Bronchial epithelial cell (primary cell): ENCODE data around the gene NPAS3. TPM values are rescaled to one million over a fixed set of nuclear protein-coding genes. Genes with fewer than 3 reads are reported as not detected.

ENCODE experiments used
- DNase-seq: peaks from one replicate; pipeline ENCODE4 v3.0.0-alpha.2; 2010; ENCODE audit warnings: low read depth
- FAIRE-seq: peaks from 2 replicates; lab custom pipeline; 2011; peaks lifted over from hg19 to GRCh38; lab: Jason Lieb, UNC
- H3K27me3 ChIP-seq: 2 replicates; pipeline ENCODE4 v1.5.1; 2011; ENCODE audit warnings: low read length; ENCODE audit not compliant: control insufficient read depth, insufficient read depth
- H3K36me3 ChIP-seq: 2 replicates; pipeline ENCODE4 v1.5.1; 2011; ENCODE audit warnings: low read length; ENCODE audit not compliant: control insufficient read depth, insufficient read depth
- H3K4me3 ChIP-seq: 2 replicates; pipeline ENCODE4 v1.5.1; 2011; ENCODE audit warnings: mild to moderate bottlenecking, low read depth, low read length, control low read depth
- total RNA-seq: library from RNA; depleted of rRNA; stranded (reverse); fragments of >200 nt; gene quantifications from 2 replicates; pipeline ENCODE4 v1.2.1, GENCODE V29; 2014
- TF ChIP-seq, protein P1 (sequence below): IDR thresholded peaks from 2 replicates; pipeline ENCODE4 v1.5.1; 2011; ENCODE audit warnings: mild to moderate bottlenecking, moderate library complexity, low read length, control low read depth, inconsistent platforms; ENCODE audit not compliant: insufficient read depth, severe bottlenecking

NPAS3 gene
- total RNA-seq, 1 donor from 2014 or later: not detected

DNA sequence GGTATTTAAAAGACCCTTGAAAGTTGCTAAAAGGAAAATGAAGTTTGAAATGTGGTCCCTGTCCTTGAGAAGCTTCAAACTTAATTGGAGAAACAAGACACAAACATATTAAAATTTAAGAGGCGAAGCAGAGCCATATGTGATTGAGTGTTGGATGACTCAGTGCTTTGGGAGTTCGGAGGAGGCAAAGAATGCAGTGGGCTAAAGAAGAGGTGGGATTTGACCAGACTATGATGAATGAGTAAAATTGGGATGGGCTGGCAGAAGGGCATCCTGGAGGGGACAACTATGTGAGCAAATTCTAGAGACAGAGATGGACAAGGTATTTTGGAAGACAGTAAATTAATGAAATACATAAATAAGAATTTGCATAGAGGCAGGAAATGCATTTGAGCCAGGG is 653.6 kb downstream of the NPAS3 start:
- Histone ChIP-seq H3K4me3 (no peak overlapping the region), H3K36me3 (no peaks in the 10 kb centered on the region), H3K27me3 (no peaks in the 10 kb centered on the region)
- TF ChIP-seq, protein P1, sequence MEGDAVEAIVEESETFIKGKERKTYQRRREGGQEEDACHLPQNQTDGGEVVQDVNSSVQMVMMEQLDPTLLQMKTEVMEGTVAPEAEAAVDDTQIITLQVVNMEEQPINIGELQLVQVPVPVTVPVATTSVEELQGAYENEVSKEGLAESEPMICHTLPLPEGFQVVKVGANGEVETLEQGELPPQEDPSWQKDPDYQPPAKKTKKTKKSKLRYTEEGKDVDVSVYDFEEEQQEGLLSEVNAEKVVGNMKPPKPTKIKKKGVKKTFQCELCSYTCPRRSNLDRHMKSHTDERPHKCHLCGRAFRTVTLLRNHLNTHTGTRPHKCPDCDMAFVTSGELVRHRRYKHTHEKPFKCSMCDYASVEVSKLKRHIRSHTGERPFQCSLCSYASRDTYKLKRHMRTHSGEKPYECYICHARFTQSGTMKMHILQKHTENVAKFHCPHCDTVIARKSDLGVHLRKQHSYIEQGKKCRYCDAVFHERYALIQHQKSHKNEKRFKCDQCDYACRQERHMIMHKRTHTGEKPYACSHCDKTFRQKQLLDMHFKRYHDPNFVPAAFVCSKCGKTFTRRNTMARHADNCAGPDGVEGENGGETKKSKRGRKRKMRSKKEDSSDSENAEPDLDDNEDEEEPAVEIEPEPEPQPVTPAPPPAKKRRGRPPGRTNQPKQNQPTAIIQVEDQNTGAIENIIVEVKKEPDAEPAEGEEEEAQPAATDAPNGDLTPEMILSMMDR: no peak
- DNase-seq: peak; percentile 60
- FAIRE-seq: no peak

DNA sequence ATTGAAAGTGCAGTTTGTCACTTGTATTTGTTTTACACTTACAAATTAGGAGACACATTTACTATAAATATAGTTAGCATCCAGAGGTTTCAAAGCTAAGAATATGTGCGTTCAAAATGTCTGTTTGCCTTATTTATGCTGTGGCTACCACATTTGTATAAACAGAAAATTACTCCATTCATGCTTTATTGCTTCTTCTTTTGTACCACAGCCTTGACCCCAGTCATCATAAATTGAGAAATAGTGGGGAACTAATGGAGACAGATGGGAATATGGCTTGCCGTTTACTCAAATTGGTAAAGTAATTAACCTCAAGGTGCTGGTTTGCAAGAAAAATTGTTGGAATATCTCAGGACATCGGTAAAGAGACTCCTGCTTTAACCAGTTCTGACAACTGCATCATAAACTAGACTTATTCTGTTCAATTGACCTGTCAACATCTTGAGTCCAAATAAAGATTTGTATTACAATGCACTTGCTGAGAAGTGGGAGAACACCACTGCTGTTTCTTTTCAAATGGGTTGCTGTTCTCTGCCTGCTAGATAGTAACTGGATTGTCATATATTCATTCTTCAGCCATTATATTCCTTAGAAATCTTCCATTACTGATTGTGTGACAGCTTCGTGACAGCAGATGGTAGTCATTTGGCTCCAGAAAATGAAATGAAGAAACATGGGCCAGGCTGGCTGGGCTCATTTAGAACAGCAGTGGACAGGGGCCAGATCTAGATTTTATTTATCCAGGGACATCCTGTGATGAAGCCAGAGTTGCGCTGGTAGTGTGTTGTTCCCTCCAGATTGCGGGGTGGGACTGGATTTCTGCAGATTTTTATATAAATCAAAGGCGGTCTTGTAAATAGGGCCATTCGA is 657.8 kb downstream of the NPAS3 start:
- no peak overlapping the region for H3K4me3 ChIP-seq

DNA sequence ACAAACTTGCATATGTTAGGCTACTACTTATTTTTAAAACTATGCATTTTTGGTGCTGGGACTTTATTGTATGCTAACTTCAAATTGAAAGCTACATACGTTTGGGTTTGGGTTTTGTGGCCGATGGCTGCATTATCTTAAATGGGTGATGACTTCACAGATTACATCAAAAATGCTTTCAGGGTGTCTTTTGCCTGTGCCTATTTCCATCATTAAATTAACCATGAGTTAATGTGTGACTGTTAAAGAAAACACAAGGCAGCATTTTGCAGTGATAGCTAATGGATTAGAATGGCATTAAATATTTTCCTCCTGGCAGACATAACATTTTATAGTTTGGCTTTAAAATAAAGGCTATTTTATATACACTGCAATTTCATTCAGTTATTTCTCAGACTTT is 659.9 kb downstream of the NPAS3 start:
- TF ChIP-seq, protein P1: no peak
- H3K36me3 ChIP-seq: no peaks in the 10 kb centered on the region
- FAIRE-seq (no peak), DNase-seq (no peak)
- H3K4me3 ChIP-seq: no peak overlapping the region
- H3K27me3 ChIP-seq: no peaks in the 10 kb centered on the region

More for the DNA sequence above, 657.8 kb downstream of the NPAS3 start:
- TF ChIP-seq, protein P1: no peak
- no peak for FAIRE-seq
- no peaks in the 10 kb centered on the region for H3K36me3 ChIP-seq
- DNase-seq: no peak
- H3K27me3 ChIP-seq: no peaks in the 10 kb centered on the region

DNA sequence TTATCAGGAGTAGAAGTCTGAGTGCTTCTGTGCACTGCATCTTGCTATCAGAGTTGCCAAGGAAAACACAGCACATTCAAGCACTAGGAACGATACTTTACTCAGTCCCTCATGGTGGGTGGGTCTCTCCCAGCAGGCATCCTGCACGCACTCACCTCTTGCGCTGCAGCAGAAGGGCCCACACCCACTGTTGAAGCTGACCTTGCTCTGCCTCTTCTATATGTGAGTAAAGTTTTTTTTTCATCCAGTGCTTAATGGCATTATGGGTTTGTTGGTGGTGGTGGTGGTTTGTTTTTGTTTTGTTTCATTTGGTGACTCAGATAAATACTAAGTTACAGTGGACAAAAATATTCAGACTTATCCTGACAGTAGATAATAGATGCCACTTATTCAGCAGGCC is 663.7 kb downstream of the NPAS3 start:
- DNase-seq (no peak), FAIRE-seq (no peak)
- Histone ChIP-seq H3K4me3 (no peak overlapping the region), H3K27me3 (no peaks in the 10 kb centered on the region), H3K36me3 (no peaks in the 10 kb centered on the region)
- TF ChIP-seq, protein P1: no peak

DNA sequence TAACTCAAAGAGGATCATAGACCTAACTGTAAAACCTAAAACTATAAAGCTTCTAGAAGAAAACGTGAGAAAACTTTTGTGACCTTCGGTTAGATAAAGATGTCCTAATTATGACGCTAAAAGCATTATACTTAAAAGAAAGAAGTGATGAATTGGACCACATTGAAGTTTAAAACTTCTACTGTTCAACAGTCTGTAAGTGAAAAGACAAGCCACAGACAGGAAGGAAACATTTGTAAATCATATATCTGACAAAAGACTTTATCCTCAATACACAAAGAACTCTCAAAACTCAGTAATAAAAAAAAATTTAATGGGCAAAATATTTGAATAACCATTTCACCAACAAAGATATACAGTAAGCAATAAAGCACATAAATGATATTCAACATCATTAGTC is 667.9 kb downstream of the NPAS3 start:
- TF ChIP-seq, protein P1: no peak
- FAIRE-seq: no peak
- H3K36me3 ChIP-seq: no peaks in the 10 kb centered on the region
- no peak overlapping the region for H3K4me3 ChIP-seq
- no peaks in the 10 kb centered on the region for H3K27me3 ChIP-seq
- DNase-seq: no peak
